Kidney tubule cell (primary cell): Measurements from ENCODE around the gene MTA2.
"Not testable (repeated sequence)": the region's sequence is repeated elsewhere in the genome, so short reads cannot be mapped to it uniquely, and the experiment has no call there.

ENCODE experiments used
- DNase-seq: peaks from one replicate; pipeline ENCODE4 v3.0.0-alpha.2; 2018; ENCODE audit warnings: low spot score

Gene MTA2

GRCh38 chr11:62566247-62566646 is 35.4 kb downstream of the MTA2 start:
- DNase-seq: no peak

- no peak for DNase-seq
These were observed 36.4 kb downstream of the MTA2 start for GRCh38 chr11:62565100-62565802.

- not testable (repeated sequence) for DNase-seq
These were observed 39.9 kb downstream of the MTA2 start for GRCh38 chr11:62561677-62562230.

DNA sequence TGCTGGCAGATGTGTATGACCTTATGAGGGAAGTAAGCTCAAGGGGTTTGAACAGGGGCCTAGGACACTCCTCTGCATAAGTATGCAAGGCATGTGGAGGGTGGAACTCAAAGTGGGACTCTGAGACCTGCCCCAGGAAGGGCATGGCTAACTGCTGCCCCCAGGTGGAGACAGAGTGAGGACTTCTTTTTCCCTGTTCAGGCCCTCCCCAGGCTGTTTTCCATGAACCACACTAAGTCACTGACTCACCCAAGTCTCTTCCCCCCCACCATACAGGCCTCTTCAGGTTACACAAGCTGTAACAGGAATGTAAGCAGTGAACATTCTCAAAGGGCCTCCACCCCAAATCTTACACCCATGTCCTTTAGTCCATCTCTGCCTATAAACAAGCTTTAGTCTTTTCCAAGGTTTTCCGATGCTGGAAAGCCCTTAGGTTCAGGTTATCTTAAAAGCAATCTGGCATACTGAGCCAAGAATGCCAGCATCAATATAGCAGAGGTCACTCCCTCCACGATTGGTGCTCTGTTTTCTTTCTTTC is 41.0 kb downstream of the MTA2 start:
- DNase-seq: peak; percentile 97

DNA sequence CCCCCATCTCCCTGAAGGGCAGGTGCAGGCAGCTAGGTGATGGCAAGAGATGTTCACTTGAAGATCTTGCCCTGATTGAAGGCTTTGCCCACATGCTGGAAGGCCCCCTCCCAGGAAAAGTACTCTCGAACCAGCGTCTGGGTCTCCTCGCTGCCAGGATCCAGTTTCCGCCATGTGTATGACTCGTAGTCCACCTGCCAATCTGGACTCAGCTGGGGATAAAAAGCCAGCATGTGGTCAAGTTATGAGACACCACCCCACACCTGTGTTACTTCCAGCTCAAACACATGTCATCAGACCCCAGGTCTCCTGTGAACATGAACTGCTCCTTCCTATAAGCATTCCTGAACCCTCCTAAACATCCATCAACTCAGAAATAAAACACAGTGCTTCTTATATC is 42.0 kb downstream of the MTA2 start:
- DNase-seq: peak; percentile 60

DNA sequence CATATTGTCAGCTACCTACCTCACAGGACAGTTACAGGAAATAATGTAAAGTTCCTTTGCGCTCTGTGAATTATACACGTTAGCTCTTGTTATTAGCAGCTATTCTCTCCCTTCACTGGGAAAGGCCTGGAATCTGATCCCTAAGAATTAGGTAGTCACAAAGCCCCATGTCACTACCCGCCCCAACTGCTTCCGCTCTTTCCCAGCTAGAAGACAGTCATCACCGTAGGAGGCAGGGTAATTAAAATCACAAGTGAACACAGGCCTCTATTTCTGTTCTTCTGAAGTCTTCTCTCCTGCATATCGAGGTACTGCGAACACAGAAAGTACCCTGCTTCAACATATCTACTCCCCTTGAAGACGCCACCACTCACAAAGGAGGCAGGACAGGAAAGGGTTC is 42.5 kb downstream of the MTA2 start:
- no peak for DNase-seq

- DNase-seq: no peak
These were observed 43.0 kb downstream of the MTA2 start for GRCh38 chr11:62558669-62559068.

- peak; percentile 61 for DNase-seq
These were observed 44.6 kb downstream of the MTA2 start for GRCh38 chr11:62556875-62557631.

GRCh38 chr11:62556108-62556874 is 45.4 kb downstream of the MTA2 start:
- DNase-seq: peak; percentile 98

GRCh38 chr11:62555464-62556107 is 46.1 kb downstream of the MTA2 start:
- peak; percentile 25 for DNase-seq

GRCh38 chr11:62554387-62555167 is 47.1 kb downstream of the MTA2 start:
- DNase-seq: no peak

- DNase-seq: peak; percentile 95
These were observed 47.8 kb downstream of the MTA2 start for GRCh38 chr11:62553839-62554361.

DNA sequence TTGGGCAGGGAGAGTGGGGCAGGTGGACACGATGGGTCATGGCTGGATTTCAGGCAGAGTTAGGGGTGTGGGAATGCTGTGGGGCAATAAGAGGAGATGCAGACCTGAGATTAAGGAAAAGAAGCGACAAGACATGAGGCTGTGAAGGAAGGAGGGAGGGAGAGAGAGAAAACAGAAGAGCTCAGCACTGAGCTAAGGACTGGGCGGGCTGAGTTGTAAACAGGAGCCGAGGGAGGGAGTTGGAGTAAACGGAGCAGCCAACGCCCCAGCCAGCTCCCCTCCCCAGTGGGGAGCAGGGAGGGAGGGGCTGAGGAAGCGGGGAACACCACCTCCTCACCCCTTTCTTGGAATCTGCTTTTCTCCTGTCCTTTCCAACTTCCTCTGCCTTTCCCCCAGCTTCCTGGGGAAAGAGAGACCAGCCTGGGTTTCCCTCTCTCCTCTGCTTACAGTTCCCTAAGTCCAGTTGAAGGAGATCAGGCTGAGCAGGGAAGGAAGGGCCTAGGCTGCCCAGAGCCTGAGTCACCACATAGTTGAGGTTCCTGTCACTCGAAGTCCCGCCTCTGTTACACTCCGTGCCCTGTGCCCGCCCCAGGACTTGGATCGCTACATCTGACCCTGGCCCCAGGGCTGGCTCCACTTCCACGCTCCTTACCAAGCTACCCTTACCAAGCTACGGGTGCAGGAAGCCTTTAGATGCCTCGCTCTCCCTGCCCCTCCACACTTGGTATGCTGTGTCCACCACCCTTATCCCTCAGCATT is 48.4 kb downstream of the MTA2 start:
- peak; percentile 98 for DNase-seq

- no peak for DNase-seq
These were observed 49.1 kb downstream of the MTA2 start for GRCh38 chr11:62552485-62553079.

DNA sequence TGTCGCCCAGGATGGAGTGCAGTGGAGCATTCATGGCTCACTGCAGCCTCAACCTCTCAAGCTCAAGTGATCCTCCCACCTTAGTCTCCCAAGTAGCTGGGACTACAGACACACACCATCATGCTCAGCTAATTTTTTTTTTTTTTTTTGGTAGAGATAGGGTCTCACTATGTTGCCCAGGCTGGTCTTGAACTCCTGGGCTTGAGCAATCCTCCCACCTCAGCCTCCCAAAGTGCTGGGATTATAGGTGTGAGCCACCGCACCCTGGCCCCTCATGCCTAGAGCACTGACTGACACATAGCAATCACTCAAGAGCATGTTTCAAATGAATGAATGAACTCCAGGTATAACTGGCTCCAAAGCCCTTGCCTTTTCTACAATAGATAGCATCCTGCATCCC is 51.2 kb downstream of the MTA2 start:
- not testable (repeated sequence) for DNase-seq

DNA sequence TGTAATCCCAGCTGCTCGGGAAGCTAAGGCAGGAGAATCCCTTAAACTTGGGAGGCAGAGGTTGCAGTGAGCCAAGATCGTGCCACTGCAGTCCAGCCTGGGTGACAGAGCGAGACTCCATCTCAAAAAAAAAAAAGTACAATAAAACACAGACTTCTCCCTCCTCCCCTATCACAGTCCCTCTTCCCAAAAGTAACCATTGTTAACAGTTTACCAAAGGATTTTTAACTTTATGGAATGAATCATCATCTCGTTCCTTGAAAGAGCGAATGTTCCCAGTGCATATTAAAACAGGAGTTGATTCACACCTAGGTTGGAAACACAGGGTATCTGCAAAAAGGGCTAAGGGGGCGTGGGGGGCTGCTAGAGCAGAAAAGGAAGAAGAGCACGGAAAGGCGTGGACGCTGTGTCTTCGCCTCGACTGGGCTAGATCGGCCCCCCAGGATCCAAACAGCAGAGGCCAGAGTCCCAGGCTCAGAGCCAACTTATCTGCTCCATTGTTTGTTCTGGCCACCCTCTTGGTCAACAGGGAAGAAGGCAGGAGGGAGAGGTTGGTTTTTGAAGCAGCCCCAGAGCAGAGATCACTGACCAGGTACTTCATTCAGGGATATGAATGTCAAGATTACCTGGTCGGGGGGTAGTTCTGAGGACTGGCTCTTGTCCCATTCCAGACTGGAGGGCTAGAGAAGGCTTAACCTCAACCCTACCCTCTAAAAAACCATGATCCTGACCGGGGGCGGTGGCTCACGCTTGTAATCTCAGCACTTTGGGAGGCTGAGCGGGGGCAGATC is 52.9 kb downstream of the MTA2 start:
- DNase-seq: no peak

GRCh38 chr11:62547691-62548281 is 53.9 kb downstream of the MTA2 start:
- DNase-seq: peak; percentile 78

GRCh38 chr11:62546929-62547625 is 54.6 kb downstream of the MTA2 start:
- DNase-seq: peak; percentile 56
